ENCODE results near the gene VSIG10L.

The VSIG10L gene

GRCh38 chr19:51292971-51293370 lies 49.0 kb downstream of the VSIG10L start:
- H3K4me1 ChIP-seq (ENCODE audit: control insufficient read depth, insufficient read depth, low read length): no peaks in the 10 kb centered on the region
- no peak overlapping the region for H3K9ac ChIP-seq (ENCODE audit: low read length)
- peaks cover 18% of the 10 kb centered on the region for H3K27me3 ChIP-seq (ENCODE audit: control insufficient read depth, insufficient read depth, low read length)
- no peaks in the 10 kb centered on the region for H3K9me3 ChIP-seq (ENCODE audit: control insufficient read depth, low read length)
- no peaks in the 10 kb centered on the region for H3K36me3 ChIP-seq (ENCODE audit: control insufficient read depth, insufficient read depth, low read length)
- H3K4me3 ChIP-seq (ENCODE audit: low read length): no peak overlapping the region

DNA sequence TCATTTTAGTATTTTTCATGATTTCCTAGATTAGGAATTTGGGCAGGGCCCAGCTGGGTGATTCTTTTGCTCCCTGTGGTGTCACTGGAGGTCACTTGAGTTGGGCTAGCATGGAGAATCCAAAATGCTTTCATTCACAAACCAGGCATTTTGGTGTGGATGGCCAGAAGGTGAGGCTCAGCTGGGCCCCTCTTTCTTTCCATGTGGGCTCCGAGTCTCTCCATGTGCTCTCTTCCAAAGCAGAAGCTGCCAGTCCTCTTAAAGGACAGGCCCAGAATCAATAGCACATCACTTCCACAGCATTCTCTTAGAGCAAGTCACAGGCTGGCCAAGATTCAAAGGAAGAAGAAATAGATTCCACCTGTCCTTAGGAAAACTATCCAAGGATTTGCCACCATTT lies 52.3 kb downstream of the VSIG10L start:
- Histone ChIP-seq H3K9ac (ENCODE audit: low read length) (no peak overlapping the region), H3K27me3 (ENCODE audit: control insufficient read depth, insufficient read depth, low read length) (peaks cover 7% of the 10 kb centered on the region), H3K4me1 (ENCODE audit: control insufficient read depth, insufficient read depth, low read length) (no peaks in the 10 kb centered on the region), H3K9me3 (ENCODE audit: control insufficient read depth, low read length) (no peaks in the 10 kb centered on the region), H3K36me3 (ENCODE audit: control insufficient read depth, insufficient read depth, low read length) (no peaks in the 10 kb centered on the region), H3K4me3 (ENCODE audit: low read length) (no peak overlapping the region)

- Histone ChIP-seq H3K4me3 (ENCODE audit: low read length) (no peak overlapping the region), H3K4me1 (ENCODE audit: control insufficient read depth, insufficient read depth, low read length) (no peaks in the 10 kb centered on the region), H3K36me3 (ENCODE audit: control insufficient read depth, insufficient read depth, low read length) (no peaks in the 10 kb centered on the region), H3K9me3 (ENCODE audit: control insufficient read depth, low read length) (no peaks in the 10 kb centered on the region), H3K27me3 (ENCODE audit: control insufficient read depth, insufficient read depth, low read length) (no peaks in the 10 kb centered on the region), H3K9ac (ENCODE audit: low read length) (no peak overlapping the region)
Measured at GRCh38 chr19:51285682-51286081, 56.3 kb downstream of the VSIG10L start.

DNA sequence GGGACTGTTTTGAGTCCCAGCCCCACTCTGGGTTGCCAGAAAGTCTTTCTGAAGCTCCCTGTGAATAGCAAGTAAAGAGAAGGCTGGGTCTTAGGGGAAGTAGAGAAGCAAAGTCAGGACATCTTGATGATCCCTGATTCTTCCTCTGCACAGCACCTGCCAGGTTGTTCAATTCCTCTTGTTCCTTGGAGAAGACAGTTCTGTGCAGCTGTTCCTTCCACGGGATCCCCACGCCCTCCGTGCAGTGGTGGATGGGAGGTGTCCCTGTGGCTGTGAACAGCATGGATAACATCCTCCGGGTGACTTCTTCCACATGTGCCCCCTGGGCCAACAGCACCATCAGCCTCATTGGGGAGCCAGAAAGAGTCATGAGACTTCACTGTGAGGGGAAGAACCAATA lies 59.6 kb downstream of the VSIG10L start:
- Histone ChIP-seq H3K27me3 (ENCODE audit: control insufficient read depth, insufficient read depth, low read length) (no peaks in the 10 kb centered on the region), H3K4me1 (ENCODE audit: control insufficient read depth, insufficient read depth, low read length) (no peaks in the 10 kb centered on the region), H3K9me3 (ENCODE audit: control insufficient read depth, low read length) (no peaks in the 10 kb centered on the region), H3K4me3 (ENCODE audit: low read length) (no peak overlapping the region), H3K9ac (ENCODE audit: low read length) (no peak overlapping the region), H3K36me3 (ENCODE audit: control insufficient read depth, insufficient read depth, low read length) (no peaks in the 10 kb centered on the region)
